ENCODE results near the gene ADRA2C.

The ADRA2C gene

GRCh38 chr4:3766036-3766784 is at the start of gene ADRA2C:
ADRA2C (plus strand) TSS chr4:3766385; CDS start chr4:3766607, 222 bp downstream.
- in situ Hi-C loops (cut with MboI; ENCODE audit: low sequenced_read_pairs), result no loop called here

- in situ Hi-C loops (cut with MboI; ENCODE audit: low sequenced_read_pairs), result no loop called here
Measured at GRCh38 chr4:3716631-3717235, 49.5 kb upstream of the ADRA2C start.

- in situ Hi-C loops (cut with MboI; ENCODE audit: low sequenced_read_pairs), result no loop called here
Measured at GRCh38 chr4:3717241-3717640, 48.9 kb upstream of the ADRA2C start.

GRCh38 chr4:3718462-3718861 is 47.7 kb upstream of the ADRA2C start:
- in situ Hi-C loops (cut with MboI; ENCODE audit: low sequenced_read_pairs), result no loop called here

GRCh38 chr4:3719191-3719590 is 47.0 kb upstream of the ADRA2C start:
- in situ Hi-C loops (cut with MboI; ENCODE audit: low sequenced_read_pairs), result no loop called here

GRCh38 chr4:3719836-3720235 is 46.3 kb upstream of the ADRA2C start:
- in situ Hi-C loops (cut with MboI; ENCODE audit: low sequenced_read_pairs), result no loop called here

GRCh38 chr4:3720466-3720865 is 45.7 kb upstream of the ADRA2C start:
- in situ Hi-C loops (cut with MboI; ENCODE audit: low sequenced_read_pairs), result no loop called here

GRCh38 chr4:3721186-3721585 is 45.0 kb upstream of the ADRA2C start:
- in situ Hi-C loops (cut with MboI; ENCODE audit: low sequenced_read_pairs), result no loop called here

GRCh38 chr4:3721627-3722026 is 44.6 kb upstream of the ADRA2C start:
- in situ Hi-C loops (cut with MboI; ENCODE audit: low sequenced_read_pairs), result no loop called here

- in situ Hi-C loops (cut with MboI; ENCODE audit: low sequenced_read_pairs), result no loop called here
Measured at GRCh38 chr4:3722446-3723231, 43.5 kb upstream of the ADRA2C start.

GRCh38 chr4:3723232-3723642 is 42.9 kb upstream of the ADRA2C start:
- in situ Hi-C loops (cut with MboI; ENCODE audit: low sequenced_read_pairs), result no loop called here

GRCh38 chr4:3724319-3725231 is 41.6 kb upstream of the ADRA2C start:
- in situ Hi-C loops (cut with MboI; ENCODE audit: low sequenced_read_pairs), result no loop called here

- in situ Hi-C loops (cut with MboI; ENCODE audit: low sequenced_read_pairs), result no loop called here
Measured at GRCh38 chr4:3725936-3726870, 40.0 kb upstream of the ADRA2C start.

GRCh38 chr4:3727847-3728469 is 38.2 kb upstream of the ADRA2C start:
- in situ Hi-C loops (cut with MboI; ENCODE audit: low sequenced_read_pairs), result no loop called here

GRCh38 chr4:3729188-3729881 is 36.9 kb upstream of the ADRA2C start:
- in situ Hi-C loops (cut with MboI; ENCODE audit: low sequenced_read_pairs), result no loop called here

GRCh38 chr4:3729882-3730226 is 36.3 kb upstream of the ADRA2C start:
- in situ Hi-C loops (cut with MboI; ENCODE audit: low sequenced_read_pairs), result no loop called here

GRCh38 chr4:3730422-3731190 is 35.6 kb upstream of the ADRA2C start:
- in situ Hi-C loops (cut with MboI; ENCODE audit: low sequenced_read_pairs), result no loop called here

All from HL-60/S4 (cell line).